Measurements from ENCODE around the gene GPC5. TPM values are rescaled to one million over a fixed set of nuclear protein-coding genes. Genes with fewer than 3 reads are reported as not detected.

GPC5 gene
- total RNA-seq, 1 experiment from 2014 or later, result not detected

- peak; percentile 36 for DNase-seq (ENCODE audit: low read depth)
Measured at GRCh38 chr13:92355213-92355612, 956.8 kb downstream of the GPC5 start.

- DNase-seq (ENCODE audit: low read depth), result no peak
Measured at GRCh38 chr13:92362717-92363116, 964.3 kb downstream of the GPC5 start.

DNA sequence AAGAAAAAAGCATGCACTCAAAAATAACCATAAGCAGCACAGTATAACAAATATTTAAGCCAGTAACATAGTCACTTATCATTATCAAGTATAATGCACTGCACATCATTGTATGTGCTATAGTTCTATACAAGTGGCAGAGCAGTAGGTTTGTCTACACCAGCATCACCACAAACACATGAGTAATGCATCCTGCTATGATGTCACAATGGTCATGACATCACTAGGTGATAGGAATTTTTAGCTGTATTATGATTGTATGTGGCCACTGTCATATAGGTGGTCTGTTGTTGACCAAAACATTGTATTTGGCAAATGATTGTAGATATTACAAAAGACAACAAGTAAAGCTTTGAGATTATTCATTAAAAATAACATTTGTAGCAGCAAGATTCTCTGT is 967.5 kb downstream of the GPC5 start:
- DNase-seq (ENCODE audit: low read depth), result no peak

- no peak for DNase-seq (ENCODE audit: low read depth)
Measured at GRCh38 chr13:92377396-92377795, 979.0 kb downstream of the GPC5 start.

DNA sequence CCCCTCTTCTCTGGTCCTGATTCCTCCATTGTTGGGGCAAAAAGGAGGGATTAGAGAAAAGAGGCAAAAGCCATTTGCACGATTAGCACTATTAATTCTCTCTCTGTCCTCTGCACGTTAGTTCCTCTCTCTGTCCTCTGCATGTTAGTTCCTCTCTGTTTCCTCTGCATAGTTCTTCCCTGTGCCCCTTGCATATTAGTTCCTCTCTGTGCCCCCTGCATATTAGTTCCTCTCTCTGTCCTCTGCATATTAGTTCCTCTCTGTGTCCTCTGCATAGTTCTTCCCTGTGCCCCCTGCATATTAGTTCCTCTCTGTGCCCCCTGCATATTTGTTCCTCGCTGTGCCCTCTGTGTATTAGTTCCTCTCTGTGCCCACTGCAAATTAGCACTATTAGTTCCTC is 981.0 kb downstream of the GPC5 start:
- DNase-seq (ENCODE audit: low read depth), result no peak

DNA sequence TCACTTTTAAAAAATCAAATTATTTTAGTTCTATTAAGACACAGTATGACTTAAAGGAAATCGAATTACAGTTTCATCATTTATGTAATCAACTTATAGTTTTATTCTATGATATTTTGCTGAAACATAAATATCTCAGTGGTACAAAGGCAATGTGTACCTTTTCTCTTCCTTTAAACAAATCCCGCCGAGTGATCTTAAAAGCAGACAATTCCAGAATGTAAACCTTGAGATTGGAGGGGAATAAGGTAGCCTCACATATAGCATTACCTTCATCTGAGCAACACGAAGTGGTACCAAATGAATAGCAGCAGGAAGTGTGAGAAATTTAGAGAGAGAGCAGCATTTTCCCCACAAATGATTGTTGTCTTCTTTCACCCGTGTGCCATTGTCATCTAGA is 986.0 kb downstream of the GPC5 start:
- DNase-seq (ENCODE audit: low read depth), result no peak

DNA sequence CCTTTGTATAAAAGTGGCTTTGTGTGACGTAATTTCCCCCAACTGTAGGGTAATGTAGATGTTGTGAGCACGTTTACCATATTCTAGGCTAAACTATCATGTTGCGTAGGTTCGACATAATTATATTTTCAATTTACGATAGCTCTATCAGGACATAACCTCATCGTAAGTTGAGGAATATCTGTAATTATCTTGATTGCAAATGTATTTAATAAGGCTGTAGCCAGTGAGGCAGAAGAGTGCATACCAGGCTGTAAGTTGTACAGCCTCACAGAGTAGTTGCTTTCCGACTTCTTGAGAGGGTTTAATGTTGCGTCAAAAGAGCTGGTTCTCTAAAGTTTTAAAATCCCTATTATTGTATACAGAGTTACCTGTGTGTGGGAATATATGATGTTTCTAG is 988.8 kb downstream of the GPC5 start:
- DNase-seq (ENCODE audit: low read depth), result no peak

DNA sequence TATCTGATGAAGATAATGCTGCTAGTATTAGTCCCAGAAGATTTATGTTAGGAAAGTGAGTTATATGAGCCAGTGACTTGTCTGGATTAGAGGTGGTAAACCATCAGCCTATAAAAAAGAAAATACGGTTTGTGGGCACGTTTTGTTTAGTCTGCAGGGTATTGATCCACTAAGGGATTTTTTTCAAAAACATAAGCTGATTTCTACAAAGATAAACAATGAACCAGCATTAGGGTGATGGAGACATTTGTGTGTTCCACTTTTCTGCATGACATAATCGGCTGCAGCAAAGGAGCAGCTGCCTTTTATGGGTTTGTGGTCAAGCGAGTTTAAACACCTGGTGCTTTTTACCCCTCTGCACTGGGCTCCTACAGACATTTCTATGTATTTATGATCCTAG is 991.8 kb downstream of the GPC5 start:
- no peak for DNase-seq (ENCODE audit: low read depth)

GRCh38 chr13:92403606-92404005 is 1005.2 kb downstream of the GPC5 start:
- no peak for DNase-seq (ENCODE audit: low read depth)

DNA sequence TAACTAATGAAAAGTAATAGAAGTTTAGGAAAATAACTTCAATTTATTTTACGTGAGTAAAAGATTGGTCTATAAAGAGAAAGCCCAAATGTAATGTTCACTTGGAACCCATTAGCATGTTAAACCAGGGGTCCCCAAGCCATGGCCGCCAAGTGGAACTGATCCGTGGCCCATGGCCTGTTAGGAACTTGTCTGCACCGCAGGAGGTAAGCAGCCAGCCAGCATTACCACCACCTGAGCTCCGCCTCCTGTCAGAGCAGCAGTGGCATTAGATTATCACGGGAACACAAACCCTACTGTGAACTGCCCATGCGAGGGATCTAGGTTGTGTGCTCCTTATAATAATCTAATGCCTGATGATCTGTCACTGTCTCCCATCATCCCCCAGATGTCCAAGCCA is 1009.4 kb downstream of the GPC5 start:
- no peak for DNase-seq (ENCODE audit: low read depth)

DNA sequence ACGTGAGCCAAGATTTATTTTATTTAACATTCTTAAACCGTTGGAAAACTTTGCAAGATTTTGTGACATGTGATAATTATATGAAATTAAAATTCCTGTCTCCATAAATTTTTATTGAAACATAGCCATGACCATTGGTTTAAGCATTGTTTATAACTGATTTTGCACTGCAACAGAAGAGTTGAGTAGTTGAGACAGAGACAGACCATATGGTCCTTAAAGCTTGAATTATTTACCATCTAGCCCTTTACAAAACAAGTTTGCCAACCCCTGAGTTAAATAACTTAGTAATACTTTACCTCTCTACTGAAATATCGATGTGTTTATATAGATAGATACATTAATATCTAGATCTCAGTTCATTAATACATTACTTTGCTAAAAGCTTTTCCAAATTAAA is 1014.1 kb downstream of the GPC5 start:
- DNase-seq (ENCODE audit: low read depth), result no peak

DNA sequence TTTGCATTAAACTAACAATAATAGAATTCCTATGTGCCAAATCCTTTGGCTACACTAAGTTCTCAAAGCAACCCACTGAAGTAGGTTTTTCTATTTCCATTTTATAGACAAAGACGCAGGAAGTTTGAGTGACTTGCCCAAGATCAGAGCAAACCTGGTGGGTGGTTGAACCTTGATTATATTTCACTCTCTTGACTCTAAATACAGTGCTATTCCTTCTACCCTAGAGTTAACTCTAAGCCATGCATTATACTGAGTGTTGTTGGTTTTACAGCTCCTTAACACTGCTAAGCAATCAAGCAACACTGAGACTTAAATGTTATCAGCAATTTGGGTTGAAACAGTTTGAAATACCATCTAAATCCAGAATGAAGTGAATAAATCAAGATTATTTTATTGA is 1014.6 kb downstream of the GPC5 start:
- DNase-seq (ENCODE audit: low read depth), result no peak

DNA sequence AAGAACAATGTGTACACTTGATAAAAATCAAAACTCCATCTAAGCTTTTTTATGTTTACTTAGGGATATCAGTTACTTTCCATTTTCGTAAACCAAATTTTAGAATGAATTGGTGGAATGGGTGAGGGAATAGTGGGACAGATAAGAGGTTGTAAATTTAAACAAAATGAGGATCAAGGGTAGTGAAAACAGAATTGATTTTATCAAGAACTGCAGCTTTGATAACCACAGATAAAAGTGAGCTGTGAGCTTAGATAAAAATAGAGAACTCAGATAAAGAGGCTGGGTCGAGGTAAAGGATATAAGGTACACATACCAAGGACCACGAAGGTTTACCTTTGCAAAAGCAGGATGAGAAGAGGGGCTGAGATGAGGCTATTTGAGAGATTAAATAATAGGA is 1015.0 kb downstream of the GPC5 start:
- no peak for DNase-seq (ENCODE audit: low read depth)

DNA sequence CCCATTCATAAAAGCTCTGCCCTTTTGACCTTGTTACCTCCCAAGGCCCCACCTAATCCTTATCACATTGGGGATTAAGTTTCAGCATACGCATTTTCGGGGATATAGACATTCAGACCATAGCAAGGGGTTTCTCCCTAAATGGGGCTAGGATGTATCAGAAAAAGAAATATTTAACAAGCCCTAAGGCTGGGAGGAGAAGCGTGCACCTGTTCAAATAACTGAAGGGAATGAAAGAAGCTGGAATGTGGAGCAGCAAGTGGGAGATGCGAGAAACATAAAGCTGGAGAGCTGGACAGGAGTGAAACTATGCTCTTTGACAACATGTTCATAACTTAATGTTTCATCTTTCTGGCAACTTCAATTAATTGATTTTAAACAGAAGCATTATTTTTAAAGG is 1016.4 kb downstream of the GPC5 start:
- DNase-seq (ENCODE audit: low read depth), result no peak

DNA sequence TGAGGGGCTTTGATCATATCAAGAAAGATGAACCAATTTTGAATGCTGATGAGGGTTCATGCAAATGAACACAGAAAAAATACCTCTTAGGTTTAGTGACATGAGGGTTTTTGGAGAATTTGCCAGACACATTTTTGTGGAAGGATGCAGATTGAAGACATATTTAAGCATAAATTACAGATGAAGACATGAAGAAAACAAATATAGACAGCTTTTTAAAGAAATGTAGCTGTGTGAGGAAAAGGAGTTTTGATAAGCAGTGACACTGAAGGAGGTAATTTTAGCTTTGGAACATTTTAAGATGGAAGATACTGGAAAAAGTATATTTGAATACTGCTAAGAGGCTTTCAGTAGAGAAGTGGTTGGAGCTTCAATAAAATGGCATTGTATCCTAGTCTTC is 1017.4 kb downstream of the GPC5 start:
- no peak for DNase-seq (ENCODE audit: low read depth)

DNA sequence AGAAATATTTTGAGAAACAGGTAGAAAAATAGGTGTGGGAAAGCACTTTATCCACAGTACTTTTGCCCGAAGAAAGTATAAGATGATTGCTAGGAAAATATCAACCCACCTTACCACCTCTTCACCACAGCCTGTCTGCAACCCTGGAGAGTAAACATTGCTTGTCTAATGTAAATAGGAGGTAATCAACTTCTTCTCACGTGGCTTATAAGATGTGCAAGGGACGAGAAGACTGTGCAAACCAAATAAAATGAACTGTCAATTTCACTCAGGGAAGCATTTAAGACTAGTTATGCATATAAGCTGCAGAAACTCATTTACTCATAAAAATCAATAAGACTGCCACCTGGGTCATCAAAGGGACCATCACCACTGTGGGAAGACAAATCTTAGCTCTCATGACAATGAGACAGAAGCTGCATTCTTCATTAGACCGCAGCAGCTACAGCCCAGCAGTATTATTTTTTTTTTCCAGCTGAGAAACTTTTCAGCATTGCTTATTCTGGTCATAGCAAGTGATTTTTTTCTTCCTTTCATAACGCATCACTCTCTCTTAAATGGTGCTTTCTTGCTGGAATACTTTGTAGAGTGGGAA is 1020.5 kb downstream of the GPC5 start:
- DNase-seq (ENCODE audit: low read depth), result no peak

DNA sequence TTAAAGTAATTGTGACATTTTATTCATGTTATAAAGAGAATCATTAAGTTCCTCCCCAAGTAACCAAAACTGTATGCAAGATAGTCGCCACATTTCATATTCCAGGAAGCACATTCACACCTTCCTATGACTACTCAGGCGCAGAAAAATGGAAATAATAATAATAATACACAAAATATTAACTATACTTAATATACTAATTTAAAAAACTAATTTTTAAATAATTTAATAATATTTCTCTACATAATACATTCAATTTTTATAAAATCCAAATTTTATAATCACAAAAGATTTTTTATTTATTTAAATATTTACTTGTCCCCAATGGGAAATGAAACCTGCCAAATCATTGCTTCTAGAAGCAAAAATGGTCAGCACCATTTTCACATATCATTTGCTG is 1030.8 kb downstream of the GPC5 start:
- no peak for DNase-seq (ENCODE audit: low read depth)

DNA sequence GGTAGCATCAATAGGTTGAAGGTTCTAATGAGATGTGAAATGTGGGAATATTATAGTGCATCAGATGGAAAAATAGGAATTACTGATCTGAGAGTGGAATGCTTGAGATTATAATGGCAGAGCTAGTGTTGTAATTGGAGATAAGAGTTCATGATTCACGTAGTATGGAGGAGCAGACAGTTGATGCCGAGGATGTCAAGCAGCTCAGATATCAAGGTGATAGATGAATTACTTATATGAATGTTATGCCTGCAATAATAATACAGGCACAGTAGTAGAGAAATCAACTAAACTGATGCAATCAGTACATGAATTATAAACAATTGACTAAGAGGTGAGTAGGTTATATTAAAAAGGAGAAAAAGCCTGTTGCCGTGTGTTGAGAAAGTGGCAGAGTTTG is 1035.0 kb downstream of the GPC5 start:
- DNase-seq (ENCODE audit: low read depth), result no peak

DNA sequence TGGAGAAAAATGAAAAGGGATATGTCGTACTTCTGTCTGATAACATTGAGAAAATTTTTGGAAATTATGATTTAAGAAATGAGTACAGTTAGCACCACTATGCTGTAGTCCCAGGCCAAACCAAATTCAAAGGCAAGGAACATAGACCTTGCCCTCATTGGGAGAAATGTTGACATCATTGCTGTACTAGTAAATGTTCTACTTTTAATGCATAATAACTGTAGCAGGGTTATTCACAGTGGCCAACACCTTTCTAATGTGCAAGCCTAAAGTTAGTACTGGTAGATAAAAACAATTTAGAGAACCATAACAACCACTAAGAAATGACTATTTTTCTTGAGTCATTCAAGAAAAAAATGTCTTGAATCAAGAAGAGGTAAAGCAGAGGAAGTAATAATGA is 1035.5 kb downstream of the GPC5 start:
- DNase-seq (ENCODE audit: low read depth), result no peak

DNA sequence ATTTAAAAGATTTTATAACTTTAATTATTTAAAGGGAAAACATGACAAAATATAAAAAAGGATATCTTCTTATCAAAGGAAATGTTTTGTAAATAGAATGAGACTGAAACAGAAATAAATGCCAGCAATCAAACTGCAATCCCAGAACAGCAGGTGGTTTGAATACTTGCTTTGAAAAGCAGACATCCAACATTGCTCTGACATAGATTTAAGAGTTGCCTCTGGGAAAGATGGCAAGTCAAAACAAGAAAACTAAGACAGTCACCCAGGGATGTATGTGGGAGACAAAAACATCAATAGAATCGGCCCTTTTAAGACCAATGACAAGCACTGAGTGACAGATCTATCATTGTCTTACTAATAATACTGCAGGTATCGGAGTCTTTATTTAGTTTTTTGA is 1038.5 kb downstream of the GPC5 start:
- no peak for DNase-seq (ENCODE audit: low read depth)

- no peak for DNase-seq (ENCODE audit: low read depth)
Measured at GRCh38 chr13:92444244-92444643, 1045.8 kb downstream of the GPC5 start.

GRCh38 chr13:92451060-92451459 is 1052.6 kb downstream of the GPC5 start:
- DNase-seq (ENCODE audit: low read depth), result no peak

DNA sequence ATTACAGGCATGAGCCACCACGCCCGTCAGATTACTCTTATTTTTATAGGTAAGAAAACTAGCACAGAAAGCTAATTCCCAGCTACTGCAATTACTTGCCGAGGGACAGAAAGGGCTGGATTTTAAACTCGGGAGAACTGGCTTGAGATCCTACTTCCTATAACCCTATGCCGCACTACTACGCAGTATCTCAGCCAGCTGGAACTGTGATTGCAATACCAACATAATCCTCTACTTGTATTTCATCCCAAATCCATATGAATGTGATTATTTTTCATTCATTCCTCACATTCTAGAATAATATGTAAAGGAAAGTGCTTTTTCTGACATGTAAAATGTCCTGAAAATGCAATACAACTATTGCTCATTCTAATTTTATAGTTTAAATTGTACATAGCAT is 1054.4 kb downstream of the GPC5 start:
- peak; percentile 5 for DNase-seq (ENCODE audit: low read depth)

DNA sequence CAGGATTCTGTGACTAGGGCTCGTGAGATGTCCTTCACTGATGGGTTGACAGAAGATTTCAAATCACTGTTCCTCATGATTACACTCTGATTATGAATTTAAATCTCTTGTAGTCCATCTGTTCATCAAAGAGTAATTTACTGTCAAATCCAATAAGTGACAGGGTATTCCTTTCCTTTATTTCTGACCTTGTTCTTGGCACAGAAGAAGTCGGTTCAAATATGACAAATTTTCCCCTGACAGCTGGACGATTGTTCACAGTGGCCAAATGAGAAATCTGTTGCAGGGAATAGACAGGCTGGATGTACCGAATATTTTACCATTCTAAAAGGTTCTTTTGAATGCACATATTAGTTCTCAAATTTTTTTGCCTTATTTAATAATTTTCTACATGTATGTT is 1060.9 kb downstream of the GPC5 start:
- DNase-seq (ENCODE audit: low read depth), result no peak

- DNase-seq (ENCODE audit: low read depth), result no peak
Measured at GRCh38 chr13:92460479-92460878, 1062.1 kb downstream of the GPC5 start.
